ENCODE measurements around the gene SLC51B. TPM values are rescaled to one million over a fixed set of nuclear protein-coding genes. Genes with fewer than 3 reads are reported as not detected.

Gene SLC51B
- total RNA-seq, 1 experiment from 2014 or later, result not detected

GRCh38 chr15:65076486-65077290 is 31.5 kb downstream of the SLC51B start, which contains the start of gene KBTBD13:
TSS of gene KBTBD13 (plus strand) at chr15:65076746. CDS start at chr15:65076816, 70 bp downstream.
- no peak for DNase-seq
- Mint-ChIP-seq H3K27me3 (ENCODE audit: unreplicated experiment) (peaks cover 16% of the 10 kb centered on the region), H3K27ac (ENCODE audit: unreplicated experiment) (no peak within 1 kb of the TSS), H3K4me3 (ENCODE audit: low read depth, unreplicated experiment) (no peak within 1 kb of the TSS), H3K36me3 (ENCODE audit: insufficient read depth, unreplicated experiment) (no peaks in the 10 kb centered on the region), H3K9me3 (ENCODE audit: low read depth, unreplicated experiment) (no peaks in the 10 kb centered on the region), H3K4me1 (ENCODE audit: low read depth, unreplicated experiment) (no peaks in the 10 kb centered on the region)
- TF ChIP-seq CTCF (IDR thresholded peaks at IDR 0.05; ENCODE audit: unreplicated experiment), result no peak
- intact Hi-C loops (cut with micrococcal nuclease; ENCODE audit: unreplicated experiment), result no loop called here
- CTCF ChIA-PET, result no interaction called here
- no TSS peak for BruUV-seq (replicated peaks)

- H3K4me3 Mint-ChIP-seq (ENCODE audit: low read depth, unreplicated experiment), result no peak overlapping the region
- intact Hi-C loops (cut with micrococcal nuclease; ENCODE audit: unreplicated experiment), result no loop called here
- H3K27me3 Mint-ChIP-seq (ENCODE audit: unreplicated experiment), result peaks cover 23% of the 10 kb centered on the region
- no peaks in the 10 kb centered on the region for H3K9me3 Mint-ChIP-seq (ENCODE audit: low read depth, unreplicated experiment)
- no peaks in the 10 kb centered on the region for H3K36me3 Mint-ChIP-seq (ENCODE audit: insufficient read depth, unreplicated experiment)
- DNase-seq, result no peak
- CTCF ChIA-PET, result interaction anchor here (2.2 kb wide), 1 partner anchor 43 kb away, joined by 6 read pairs; no protein-coding TSS in a partner anchor
- H3K4me1 Mint-ChIP-seq (ENCODE audit: low read depth, unreplicated experiment), result peaks cover 6% of the 10 kb centered on the region
- no peak overlapping the region for H3K27ac Mint-ChIP-seq (ENCODE audit: unreplicated experiment)
- TF ChIP-seq CTCF (IDR thresholded peaks at IDR 0.05; ENCODE audit: unreplicated experiment), result no peak
- BruUV-seq (replicated peaks), result no TSS peak
Observed at GRCh38 chr15:65077291-65077980, 32.2 kb downstream of the SLC51B start.

- intact Hi-C loops (cut with micrococcal nuclease; ENCODE audit: unreplicated experiment), result loop anchor here (2.0 kb wide), 2 partner anchors 23 to 45 kb away; no protein-coding TSS in a partner anchor
- no peaks in the 10 kb centered on the region for H3K36me3 Mint-ChIP-seq (ENCODE audit: insufficient read depth, unreplicated experiment)
- no peak overlapping the region for H3K4me3 Mint-ChIP-seq (ENCODE audit: low read depth, unreplicated experiment)
- peaks cover 11% of the 10 kb centered on the region for H3K4me1 Mint-ChIP-seq (ENCODE audit: low read depth, unreplicated experiment)
- no peaks in the 10 kb centered on the region for H3K9me3 Mint-ChIP-seq (ENCODE audit: low read depth, unreplicated experiment)
- H3K27ac Mint-ChIP-seq (ENCODE audit: unreplicated experiment), result no peak overlapping the region
- CTCF ChIA-PET, result interaction anchor here (0.6 to 2.2 kb wide), 5 partner anchors 9 to 44 kb away, joined by 3 to 10 read pairs (median 5); no protein-coding TSS in a partner anchor
- H3K27me3 Mint-ChIP-seq (ENCODE audit: unreplicated experiment), result peaks cover 29% of the 10 kb centered on the region
- peak; percentile 73 for TF ChIP-seq CTCF (IDR thresholded peaks at IDR 0.05; ENCODE audit: unreplicated experiment)
- peak; percentile 84 for DNase-seq
- no TSS peak for BruUV-seq (replicated peaks)
Observed at GRCh38 chr15:65077981-65078352, 32.8 kb downstream of the SLC51B start.

GRCh38 chr15:65079580-65079979 is 34.4 kb downstream of the SLC51B start:
- Mint-ChIP-seq H3K27me3 (ENCODE audit: unreplicated experiment) (peaks cover 45% of the 10 kb centered on the region), H3K27ac (ENCODE audit: unreplicated experiment) (no peak overlapping the region), H3K4me3 (ENCODE audit: low read depth, unreplicated experiment) (no peak overlapping the region), H3K4me1 (ENCODE audit: low read depth, unreplicated experiment) (peaks cover 13% of the 10 kb centered on the region), H3K9me3 (ENCODE audit: low read depth, unreplicated experiment) (no peaks in the 10 kb centered on the region), H3K36me3 (ENCODE audit: insufficient read depth, unreplicated experiment) (no peaks in the 10 kb centered on the region)
- CTCF ChIA-PET, result interaction anchor here (1.8 kb wide), 1 partner anchor 22 kb away, joined by 5 read pairs; no protein-coding TSS in a partner anchor
- no peak for TF ChIP-seq CTCF (IDR thresholded peaks at IDR 0.05; ENCODE audit: unreplicated experiment)
- BruUV-seq (replicated peaks), result no TSS peak
- intact Hi-C loops (cut with micrococcal nuclease; ENCODE audit: unreplicated experiment), result loop anchor here (2.0 kb wide), 2 partner anchors 25 to 47 kb away; no protein-coding TSS in a partner anchor
- no peak for DNase-seq

All from Calu3 (cell line).